ENCODE measurements around the gene WDCP. TPM values are rescaled to one million over a fixed set of nuclear protein-coding genes. Genes with fewer than 3 reads are reported as not detected.

WDCP gene
- total and polyA plus RNA-seq, 4 donors = 1.3 to 11.2 (median 5.9) TPM

DNA sequence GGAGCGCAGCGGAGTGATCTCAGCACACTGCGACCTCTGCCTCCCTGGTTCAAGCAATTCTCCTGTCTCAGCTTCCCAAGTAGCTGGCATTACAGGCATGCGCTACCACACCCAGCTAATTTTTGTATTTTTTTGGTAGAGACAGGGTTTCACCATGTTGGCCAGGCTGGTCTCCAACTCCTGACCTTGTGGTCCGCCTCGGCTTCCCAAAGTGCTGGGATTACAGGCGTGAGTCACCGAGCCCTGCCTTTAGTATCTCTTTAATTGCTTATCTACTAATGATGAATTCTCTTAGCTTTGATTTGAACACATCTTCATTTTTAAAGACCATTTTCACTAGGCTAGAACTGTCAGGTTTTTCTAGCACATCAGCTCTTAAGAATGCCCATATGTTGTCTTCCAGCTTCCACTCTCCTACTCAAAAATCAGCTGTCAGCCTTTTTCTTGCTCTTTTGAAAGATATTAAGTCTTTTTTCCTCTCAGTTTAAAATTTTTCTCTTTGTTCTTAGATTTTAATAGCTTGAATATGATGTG, 53.4 kb downstream of the WDCP start:
- DNase-seq = no peak
- no peak for ATAC-seq (ENCODE audit: low FRiP score)
- intact Hi-C loops (cut with DNase I) = no loop called here
- Histone ChIP-seq H3K4me1 (ENCODE audit: control insufficient read depth in 1 of 2, insufficient read depth in 2 of 2, low read length in 2 of 2) (no peaks in the 10 kb centered on the region), H3K27me3 (ENCODE audit: control insufficient read depth in 1 of 2, insufficient read depth in 2 of 2, low read length in 1 of 2) (no peaks in the 10 kb centered on the region), H3K27ac (ENCODE audit: low read depth in 1 of 2, low read length in 2 of 2) (no peak overlapping the region), H3K9me3 (ENCODE audit: control insufficient read depth, low read length) (no peaks in the 10 kb centered on the region), H3K36me3 (ENCODE audit: control insufficient read depth in 1 of 2, insufficient read depth in 2 of 2, low read length in 1 of 2) (no peaks in the 10 kb centered on the region), H3K4me3 (ENCODE audit: low read length in 2 of 2) (no peak overlapping the region)
- 97 to 98% methylated on average over 8 of the region's 8 CpGs for WGBS, 2 donors

DNA sequence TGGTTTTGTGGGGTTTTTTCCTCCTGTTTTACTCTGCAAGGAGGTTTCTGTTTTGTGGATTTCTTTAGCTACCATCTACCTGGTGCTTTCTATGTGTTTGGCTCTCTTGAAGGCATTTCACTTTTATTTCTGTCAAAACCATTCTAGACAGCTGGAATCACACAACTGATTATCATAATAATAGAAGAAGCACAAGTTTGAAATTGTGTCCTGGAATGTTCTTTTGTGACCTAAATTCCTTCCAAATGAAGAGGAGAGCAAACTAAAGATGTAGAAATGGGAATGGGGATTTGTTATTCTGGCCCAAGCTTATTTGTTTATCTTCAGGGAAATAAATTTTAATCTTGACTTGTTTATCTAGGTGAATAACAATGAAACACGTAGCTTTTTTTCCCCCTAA, 54.3 kb downstream of the WDCP start:
- no peak overlapping the region for H3K4me3 ChIP-seq (ENCODE audit: low read length in 2 of 2)
- ATAC-seq (ENCODE audit: low FRiP score) (no peak), DNase-seq (no peak)
- H3K9me3 ChIP-seq (ENCODE audit: control insufficient read depth, low read length) = no peaks in the 10 kb centered on the region
- no peak overlapping the region for H3K27ac ChIP-seq (ENCODE audit: low read depth in 1 of 2, low read length in 2 of 2)
- no peaks in the 10 kb centered on the region for H3K4me1 ChIP-seq (ENCODE audit: control insufficient read depth in 1 of 2, insufficient read depth in 2 of 2, low read length in 2 of 2)
- 49 to 60% methylated on average over 1 of the region's 1 CpG for WGBS, 2 donors
- H3K27me3 ChIP-seq (ENCODE audit: control insufficient read depth in 1 of 2, insufficient read depth in 2 of 2, low read length in 1 of 2) = no peaks in the 10 kb centered on the region
- intact Hi-C loops (cut with DNase I) = no loop called here
- H3K36me3 ChIP-seq (ENCODE audit: control insufficient read depth in 1 of 2, insufficient read depth in 2 of 2, low read length in 1 of 2) = no peaks in the 10 kb centered on the region

DNA sequence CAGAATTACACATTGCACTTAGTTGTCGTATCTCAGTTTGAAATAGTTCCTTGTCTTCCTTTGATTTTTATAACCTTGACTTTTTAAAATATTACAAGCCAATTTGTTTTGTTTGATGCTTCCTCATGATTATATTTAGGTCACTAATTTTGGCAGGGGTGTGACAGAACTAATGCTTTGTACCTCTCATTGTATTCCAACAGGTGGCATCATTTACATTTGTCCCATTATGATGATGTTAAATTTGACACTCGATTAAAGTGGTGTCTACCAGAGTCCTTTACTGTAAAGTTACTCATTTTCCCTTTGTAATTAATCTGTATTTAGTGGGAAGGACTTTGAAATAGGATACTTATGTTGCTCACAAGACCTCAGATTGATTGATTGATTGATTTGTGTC, 58.8 kb downstream of the WDCP start:
- 69 to 71% methylated on average over 2 of the region's 2 CpGs for WGBS, 2 donors
- Histone ChIP-seq H3K4me1 (ENCODE audit: control insufficient read depth in 1 of 2, insufficient read depth in 2 of 2, low read length in 2 of 2) (no peaks in the 10 kb centered on the region), H3K36me3 (ENCODE audit: control insufficient read depth in 1 of 2, insufficient read depth in 2 of 2, low read length in 1 of 2) (no peaks in the 10 kb centered on the region), H3K9me3 (ENCODE audit: control insufficient read depth, low read length) (no peaks in the 10 kb centered on the region), H3K27me3 (ENCODE audit: control insufficient read depth in 1 of 2, insufficient read depth in 2 of 2, low read length in 1 of 2) (no peaks in the 10 kb centered on the region), H3K4me3 (ENCODE audit: low read length in 2 of 2) (no peak overlapping the region), H3K27ac (ENCODE audit: low read depth in 1 of 2, low read length in 2 of 2) (no peak overlapping the region)
- ATAC-seq (ENCODE audit: low FRiP score) (no peak), DNase-seq (no peak)
- intact Hi-C loops (cut with DNase I) = no loop called here

Other genes starting within 250 kb of the WDCP start
- 10 to 100 TPM; 33.4 to 45.8 TPM for gene ATAD2B, start 120.3 kb downstream of the WDCP start, total RNA-seq
- 1 to 10 TPM; 2.3 to 3.6 TPM for gene ATAD2B, start 120.3 kb downstream of the WDCP start, polyA plus RNA-seq
- 10 to 100 TPM; 16.8 to 19.5 TPM for gene UBXN2A, start 106.9 kb downstream of the WDCP start, total RNA-seq
- 10 to 100 TPM; 10.0 to 11.5 TPM for gene UBXN2A, start 106.9 kb downstream of the WDCP start, polyA plus RNA-seq
- gene MFSD2B, start 37.3 kb downstream of the WDCP start, total RNA-seq = under 1 TPM; 0.33 to 0.42 TPM
- under 1 TPM in 1 of 2 donors, not detected in 1; 0.05 TPM for gene MFSD2B, start 37.3 kb downstream of the WDCP start, polyA plus RNA-seq
- gene FKBP1B, start 2.4 kb upstream of the WDCP start, total RNA-seq = 1 to 10 TPM; 5.9 to 7.3 TPM
- 10 to 100 TPM; 18.7 to 24.8 TPM for gene FKBP1B, start 2.4 kb upstream of the WDCP start, polyA plus RNA-seq
- gene SF3B6, start 28.9 kb upstream of the WDCP start, total RNA-seq = 10 to 100 TPM; 54.4 to 60.5 TPM
- gene SF3B6, start 28.9 kb upstream of the WDCP start, polyA plus RNA-seq = 100 to 1,000 TPM; 115 to 158 TPM
- gene TP53I3, start 37.4 kb upstream of the WDCP start, total RNA-seq = 10 to 100 TPM in 1 of 2 donors, 1 to 10 TPM in 1; 7.3 to 21.0 TPM
- 10 to 100 TPM; 30.2 to 35.5 TPM for gene TP53I3, start 37.4 kb upstream of the WDCP start, polyA plus RNA-seq
- under 1 TPM in 1 of 2 donors, not detected in 1; 0.93 TPM for gene PFN4, start 75.9 kb upstream of the WDCP start, total RNA-seq
- under 1 TPM; 0.26 to 0.63 TPM for gene PFN4, start 75.9 kb upstream of the WDCP start, polyA plus RNA-seq
- gene FAM228B, start 76.1 kb upstream of the WDCP start, total RNA-seq = 10 to 100 TPM; 36.7 to 47.8 TPM
- 10 to 100 TPM; 30.0 to 31.1 TPM for gene FAM228B, start 76.1 kb upstream of the WDCP start, polyA plus RNA-seq
- gene FAM228A, start 127.7 kb upstream of the WDCP start, total RNA-seq = 1 to 10 TPM; 1.7 to 3.9 TPM
- 1 to 10 TPM; 1.0 to 4.7 TPM for gene FAM228A, start 127.7 kb upstream of the WDCP start, polyA plus RNA-seq